ENCODE results near the gene B3GNT7. TPM values are rescaled to one million over a fixed set of nuclear protein-coding genes. Genes with fewer than 3 reads are reported as not detected.

The B3GNT7 gene
- total RNA-seq, 2 experiments from 2014 or later, result 7.8 to 8.7 TPM

DNA sequence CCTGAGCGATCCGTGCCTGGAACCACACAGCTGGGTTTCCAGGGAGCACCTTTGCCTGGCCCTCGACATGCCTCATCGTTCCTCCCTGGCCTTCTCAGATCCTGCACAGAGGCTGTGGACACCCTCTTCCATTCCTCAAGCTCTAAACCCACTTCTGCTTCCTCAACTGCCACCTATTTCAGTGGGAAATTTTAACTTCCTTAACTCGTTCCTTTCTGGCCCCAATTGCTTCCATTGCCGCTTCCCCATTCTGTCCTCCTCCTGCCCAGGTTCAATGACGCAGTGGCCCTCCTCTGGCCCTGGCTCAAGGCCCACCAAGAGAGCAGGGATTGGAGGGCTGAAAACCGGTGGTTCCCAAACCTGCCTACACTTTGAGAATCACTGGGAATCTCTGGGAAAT, 4.8 kb upstream of the B3GNT7 start:
- no peak overlapping the region for H3K27ac ChIP-seq (ENCODE audit: low read depth, low read length, poor library complexity, severe bottlenecking)
- H3K79me2 ChIP-seq (ENCODE audit: insufficient read depth, low read depth, low read length), result no peaks in the 10 kb centered on the region
- no peak overlapping the region for H3K4me3 ChIP-seq (ENCODE audit: low read depth, low read length, poor library complexity, severe bottlenecking)
- H3K4me1 ChIP-seq (ENCODE audit: insufficient read depth, low read length, poor library complexity, severe bottlenecking), result peaks cover 40% of the 10 kb centered on the region
- ChIA-PET CTCF (ENCODE audit: unreplicated experiment) (no interaction called here), POLR2A (no interaction called here)
- no peaks in the 10 kb centered on the region for H4K20me1 ChIP-seq (ENCODE audit: insufficient read depth, low read length)
- TF ChIP-seq EZH2phosphoT487 (IDR thresholded peaks at IDR 0.05; ENCODE audit: borderline replicate concordance, low read depth, low read length), result no peak
- TF ChIP-seq, protein P1, sequence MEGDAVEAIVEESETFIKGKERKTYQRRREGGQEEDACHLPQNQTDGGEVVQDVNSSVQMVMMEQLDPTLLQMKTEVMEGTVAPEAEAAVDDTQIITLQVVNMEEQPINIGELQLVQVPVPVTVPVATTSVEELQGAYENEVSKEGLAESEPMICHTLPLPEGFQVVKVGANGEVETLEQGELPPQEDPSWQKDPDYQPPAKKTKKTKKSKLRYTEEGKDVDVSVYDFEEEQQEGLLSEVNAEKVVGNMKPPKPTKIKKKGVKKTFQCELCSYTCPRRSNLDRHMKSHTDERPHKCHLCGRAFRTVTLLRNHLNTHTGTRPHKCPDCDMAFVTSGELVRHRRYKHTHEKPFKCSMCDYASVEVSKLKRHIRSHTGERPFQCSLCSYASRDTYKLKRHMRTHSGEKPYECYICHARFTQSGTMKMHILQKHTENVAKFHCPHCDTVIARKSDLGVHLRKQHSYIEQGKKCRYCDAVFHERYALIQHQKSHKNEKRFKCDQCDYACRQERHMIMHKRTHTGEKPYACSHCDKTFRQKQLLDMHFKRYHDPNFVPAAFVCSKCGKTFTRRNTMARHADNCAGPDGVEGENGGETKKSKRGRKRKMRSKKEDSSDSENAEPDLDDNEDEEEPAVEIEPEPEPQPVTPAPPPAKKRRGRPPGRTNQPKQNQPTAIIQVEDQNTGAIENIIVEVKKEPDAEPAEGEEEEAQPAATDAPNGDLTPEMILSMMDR (conservative IDR thresholded peaks at IDR 0.05; ENCODE audit: low read length), result no peak
- no peaks in the 10 kb centered on the region for H3K9me3 ChIP-seq (ENCODE audit: low read length)
- no peak for DNase-seq (ENCODE audit: low spot score)
- no peaks in the 10 kb centered on the region for H3K9me2 ChIP-seq (ENCODE audit: insufficient read depth, low read length)
- H3K36me3 ChIP-seq (ENCODE audit: insufficient read depth, low read length), result no peaks in the 10 kb centered on the region
- intact Hi-C loops (cut with micrococcal nuclease; ENCODE audit: unreplicated experiment), result loop anchor here (5.0 to 10.0 kb wide), 2 partner anchors 78 to 284 kb away; no protein-coding TSS in a partner anchor
- H2AFZ ChIP-seq (ENCODE audit: low read length), result no peak overlapping the region
- no peak overlapping the region for H3K4me2 ChIP-seq (ENCODE audit: low read length)
- no TSS peak for BruUV-seq (replicated peaks)

DNA sequence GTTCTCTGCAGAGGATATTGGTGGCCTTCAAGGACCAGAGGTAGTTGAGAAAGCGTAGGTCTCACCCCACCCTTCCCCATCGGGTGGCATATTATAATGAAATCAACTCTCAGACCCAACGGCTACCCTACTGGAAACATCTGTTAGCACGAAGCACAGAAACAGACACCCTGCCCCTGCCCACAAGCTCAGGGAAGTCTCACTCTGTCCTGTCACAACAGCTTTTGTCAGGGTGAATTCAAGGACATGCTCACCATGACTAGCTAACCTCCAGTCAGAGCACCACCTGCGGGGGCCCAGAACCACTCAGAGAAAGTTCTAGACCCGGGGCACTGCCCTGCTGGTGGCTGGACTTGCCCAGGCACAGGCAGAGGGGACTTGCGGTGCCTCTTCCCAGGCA, 3.5 kb upstream of the B3GNT7 start:
- intact Hi-C loops (cut with micrococcal nuclease; ENCODE audit: unreplicated experiment), result loop anchor here (5.0 to 10.0 kb wide), 2 partner anchors 80 to 283 kb away; no protein-coding TSS in a partner anchor
- no peaks in the 10 kb centered on the region for H3K9me2 ChIP-seq (ENCODE audit: insufficient read depth, low read length)
- CTCF ChIA-PET (ENCODE audit: unreplicated experiment), result no interaction called here
- no peaks in the 10 kb centered on the region for H3K79me2 ChIP-seq (ENCODE audit: insufficient read depth, low read depth, low read length)
- peak overlapping the region; percentile 16; the same call in 1 of the 2 replicates for H2AFZ ChIP-seq (ENCODE audit: low read length)
- H3K9me3 ChIP-seq (ENCODE audit: low read length), result no peaks in the 10 kb centered on the region
- H3K4me1 ChIP-seq (ENCODE audit: insufficient read depth, low read length, poor library complexity, severe bottlenecking), result peaks cover 50% of the 10 kb centered on the region
- H3K36me3 ChIP-seq (ENCODE audit: insufficient read depth, low read length), result no peaks in the 10 kb centered on the region
- peak overlapping the region; percentile 97 for H3K27ac ChIP-seq (ENCODE audit: low read depth, low read length, poor library complexity, severe bottlenecking)
- POLR2A ChIA-PET, result interaction anchor here (0.7 to 3.5 kb wide), 4 partner anchors 33 to 165 kb away, joined by 3 to 15 read pairs (median 4); partner anchors contain the start of gene NCL
- no peak for TF ChIP-seq EZH2phosphoT487 (IDR thresholded peaks at IDR 0.05; ENCODE audit: borderline replicate concordance, low read depth, low read length)
- TF ChIP-seq, protein P1 (conservative IDR thresholded peaks at IDR 0.05; ENCODE audit: low read length), result no peak
- peak; percentile 64 for DNase-seq (ENCODE audit: low spot score)
- no peaks in the 10 kb centered on the region for H4K20me1 ChIP-seq (ENCODE audit: insufficient read depth, low read length)
- no TSS peak for BruUV-seq (replicated peaks)
- peak overlapping the region; percentile 96 for H3K4me2 ChIP-seq (ENCODE audit: low read length)
- H3K4me3 ChIP-seq (ENCODE audit: low read depth, low read length, poor library complexity, severe bottlenecking), result peak overlapping the region; percentile 79

DNA sequence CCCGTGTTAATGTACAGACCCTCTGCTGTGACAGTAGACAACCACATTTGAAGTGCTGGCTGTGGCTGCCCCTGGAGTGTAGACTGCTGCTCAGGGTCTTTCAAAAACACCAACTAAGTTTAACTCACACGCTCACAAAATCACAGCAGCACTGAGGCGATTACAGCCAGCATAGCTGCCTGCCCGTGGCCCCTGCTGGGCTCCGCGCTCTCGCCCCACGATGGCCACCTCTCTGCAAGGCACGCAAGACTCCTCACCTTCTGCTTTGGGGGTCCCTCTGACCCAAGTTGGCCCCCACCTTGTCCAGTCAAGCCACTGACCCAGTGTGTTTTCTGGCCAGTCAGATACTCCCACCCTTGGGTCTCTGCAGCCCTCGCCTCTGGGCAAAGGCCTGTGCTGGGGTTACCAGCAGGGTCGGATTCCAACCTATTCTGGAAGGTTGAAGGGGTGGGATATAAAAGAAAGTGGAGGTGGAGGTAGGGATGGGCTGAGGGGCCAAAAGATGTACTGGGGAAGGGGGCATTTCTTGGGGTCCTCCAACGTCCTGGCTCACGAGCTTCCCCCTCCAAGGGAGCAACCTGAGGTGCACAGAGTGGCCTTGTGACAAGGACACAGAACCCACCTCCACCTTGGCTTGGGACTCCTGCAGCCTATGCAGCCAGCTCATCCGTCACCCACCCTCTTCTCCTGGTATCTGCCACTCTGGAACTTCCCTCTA, 2.9 kb upstream of the B3GNT7 start:
- TF ChIP-seq, protein P1 (conservative IDR thresholded peaks at IDR 0.05; ENCODE audit: low read length), result no peak
- TF ChIP-seq EZH2phosphoT487 (IDR thresholded peaks at IDR 0.05; ENCODE audit: borderline replicate concordance, low read depth, low read length), result no peak
- no peak for DNase-seq (ENCODE audit: low spot score)
- no TSS peak for BruUV-seq (replicated peaks)
- ChIA-PET POLR2A (interaction anchor here (0.7 to 3.5 kb wide), 7 partner anchors 15 to 165 kb away, joined by 3 to 15 read pairs (median 4); partner anchors contain the start of gene NCL), CTCF (ENCODE audit: unreplicated experiment) (interaction anchor here (1.1 kb wide), 1 partner anchor 31 kb away, joined by 7 read pairs; no protein-coding TSS in a partner anchor)
- Histone ChIP-seq H3K4me3 (ENCODE audit: low read depth, low read length, poor library complexity, severe bottlenecking) (peak overlapping the region; percentile 79), H3K36me3 (ENCODE audit: insufficient read depth, low read length) (no peaks in the 10 kb centered on the region), H3K27ac (ENCODE audit: low read depth, low read length, poor library complexity, severe bottlenecking) (peak overlapping the region; percentile 97), H3K9me3 (ENCODE audit: low read length) (no peaks in the 10 kb centered on the region), H3K4me1 (ENCODE audit: insufficient read depth, low read length, poor library complexity, severe bottlenecking) (peaks cover 50% of the 10 kb centered on the region), H3K4me2 (ENCODE audit: low read length) (peak overlapping the region; percentile 96), H3K9me2 (ENCODE audit: insufficient read depth, low read length) (no peaks in the 10 kb centered on the region), H4K20me1 (ENCODE audit: insufficient read depth, low read length) (no peaks in the 10 kb centered on the region), H2AFZ (ENCODE audit: low read length) (peak overlapping the region; percentile 16; the same call in 1 of the 2 replicates), H3K79me2 (ENCODE audit: insufficient read depth, low read depth, low read length) (no peaks in the 10 kb centered on the region)
- intact Hi-C loops (cut with micrococcal nuclease; ENCODE audit: unreplicated experiment), result loop anchor here (5.0 to 10.0 kb wide), 2 partner anchors 80 to 282 kb away; no protein-coding TSS in a partner anchor
